ENCODE data around the gene RETREG3. TPM values are rescaled to one million over a fixed set of nuclear protein-coding genes. Genes with fewer than 3 reads are reported as not detected.
A peak's percentile ranks its signal among the peaks of the same experiment; 100 is the strongest.

Gene RETREG3
- total and polyA plus RNA-seq, 2 of the 13 experiments (the other 11 are each of a cell fraction or from before 2014, with no cell fraction given) = 47.0 to 55.8 TPM

DNA sequence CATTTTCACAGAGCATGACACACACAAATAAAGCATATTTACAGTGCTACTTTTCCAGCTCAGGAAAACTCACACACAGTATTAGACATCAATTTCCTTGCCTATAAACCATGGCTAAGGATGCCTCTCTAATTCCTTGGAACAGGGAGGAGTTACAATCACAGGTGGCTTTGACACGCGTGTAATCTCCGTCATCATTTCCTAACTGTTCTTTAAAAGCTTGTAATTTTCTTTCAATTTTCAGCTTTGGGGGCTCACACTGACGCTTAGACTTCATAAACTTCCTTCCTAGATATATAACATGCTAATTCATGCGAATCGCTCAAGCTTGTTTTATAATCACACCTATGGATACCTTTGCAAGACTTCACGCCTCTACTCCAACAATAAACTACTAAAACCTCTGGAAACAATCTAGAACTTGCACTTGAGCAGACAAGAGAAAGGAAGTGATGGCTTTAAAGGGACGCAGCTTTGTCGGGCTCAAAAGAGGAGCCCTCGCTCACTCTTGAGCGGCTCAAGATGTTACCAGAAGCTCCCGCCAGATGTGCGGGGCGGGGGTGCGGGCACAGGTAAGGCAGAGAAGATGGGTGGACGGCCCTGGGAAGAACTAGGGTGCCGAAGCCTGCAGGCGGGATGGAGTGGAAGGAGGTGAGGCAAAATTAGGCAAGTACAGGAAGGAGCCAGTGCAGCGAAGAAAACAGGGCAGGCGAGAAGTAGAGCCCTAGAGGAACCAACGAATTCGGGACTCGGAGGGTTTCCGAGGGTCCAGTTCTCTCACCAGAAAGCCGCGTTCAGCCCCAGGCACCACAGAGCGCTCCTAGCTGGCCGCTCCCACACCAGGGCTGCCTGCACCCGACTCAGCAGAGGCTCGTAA is 631 bp downstream of the RETREG3 start (continued):
- TF ChIP-seq, protein P1, sequence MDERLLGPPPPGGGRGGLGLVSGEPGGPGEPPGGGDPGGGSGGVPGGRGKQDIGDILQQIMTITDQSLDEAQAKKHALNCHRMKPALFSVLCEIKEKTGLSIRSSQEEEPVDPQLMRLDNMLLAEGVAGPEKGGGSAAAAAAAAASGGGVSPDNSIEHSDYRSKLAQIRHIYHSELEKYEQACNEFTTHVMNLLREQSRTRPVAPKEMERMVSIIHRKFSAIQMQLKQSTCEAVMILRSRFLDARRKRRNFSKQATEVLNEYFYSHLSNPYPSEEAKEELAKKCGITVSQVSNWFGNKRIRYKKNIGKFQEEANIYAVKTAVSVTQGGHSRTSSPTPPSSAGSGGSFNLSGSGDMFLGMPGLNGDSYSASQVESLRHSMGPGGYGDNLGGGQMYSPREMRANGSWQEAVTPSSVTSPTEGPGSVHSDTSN (CRISPR knock-in tag; IDR thresholded peaks at IDR 0.05) = no peak
- TF ChIP-seq, protein P2, sequence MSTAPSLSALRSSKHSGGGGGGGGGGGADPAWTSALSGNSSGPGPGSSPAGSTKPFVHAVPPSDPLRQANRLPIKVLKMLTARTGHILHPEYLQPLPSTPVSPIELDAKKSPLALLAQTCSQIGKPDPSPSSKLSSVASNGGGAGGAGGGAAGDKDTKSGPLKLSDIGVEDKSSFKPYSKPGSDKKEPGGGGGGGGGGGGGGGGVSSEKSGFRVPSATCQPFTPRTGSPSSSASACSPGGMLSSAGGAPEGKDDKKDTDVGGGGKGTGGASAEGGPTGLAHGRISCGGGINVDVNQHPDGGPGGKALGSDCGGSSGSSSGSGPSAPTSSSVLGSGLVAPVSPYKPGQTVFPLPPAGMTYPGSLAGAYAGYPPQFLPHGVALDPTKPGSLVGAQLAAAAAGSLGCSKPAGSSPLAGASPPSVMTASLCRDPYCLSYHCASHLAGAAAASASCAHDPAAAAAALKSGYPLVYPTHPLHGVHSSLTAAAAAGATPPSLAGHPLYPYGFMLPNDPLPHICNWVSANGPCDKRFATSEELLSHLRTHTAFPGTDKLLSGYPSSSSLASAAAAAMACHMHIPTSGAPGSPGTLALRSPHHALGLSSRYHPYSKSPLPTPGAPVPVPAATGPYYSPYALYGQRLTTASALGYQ (CRISPR knock-in tag; IDR thresholded peaks at IDR 0.05) = no peak
- TF ChIP-seq ZBTB38 (CRISPR knock-in tag; IDR thresholded peaks at IDR 0.05) (no peak), ZNF160 (CRISPR knock-in tag; IDR thresholded peaks at IDR 0.05) (no peak), EZH2 (conservative IDR thresholded peaks at IDR 0.05; ENCODE audit: low read depth, low read length) (no peak), ZC3H4 (CRISPR knock-in tag; IDR thresholded peaks at IDR 0.05; ENCODE audit: borderline replicate concordance) (no peak), ZNF224 (CRISPR knock-in tag; IDR thresholded peaks at IDR 0.05) (no peak), SMYD3 (CRISPR knock-in tag; IDR thresholded peaks at IDR 0.05) (0 out of 2 replicates have a peak, but pooled peaks have one; percentile 48), MZF1 (CRISPR knock-in tag; IDR thresholded peaks at IDR 0.05; ENCODE audit: borderline replicate concordance) (no peak), NR1H2 (CRISPR knock-in tag; IDR thresholded peaks at IDR 0.05; ENCODE audit: borderline replicate concordance, low read depth) (no peak), ZNF782 (CRISPR knock-in tag; IDR thresholded peaks at IDR 0.05; ENCODE audit: borderline replicate concordance) (no peak), SKI (IDR thresholded peaks at IDR 0.05; ENCODE audit: partially characterized antibody) (no peak), CAMTA2 (CRISPR knock-in tag; IDR thresholded peaks at IDR 0.05; ENCODE audit: borderline replicate concordance) (no peak), ZNF7 (CRISPR knock-in tag; IDR thresholded peaks at IDR 0.05) (no peak), ZNF367 (CRISPR knock-in tag; IDR thresholded peaks at IDR 0.05; ENCODE audit: borderline replicate concordance) (no peak), ZNF747 (CRISPR knock-in tag; IDR thresholded peaks at IDR 0.05; ENCODE audit: borderline replicate concordance) (0 out of 2 replicates have a peak, but pooled peaks have one; percentile 14), FOXJ3 (CRISPR knock-in tag; IDR thresholded peaks at IDR 0.05; ENCODE audit: borderline replicate concordance) (no peak), KMT2A (CRISPR knock-in tag; IDR thresholded peaks at IDR 0.05) (no peak)
- TF ChIP-seq, protein P3, sequence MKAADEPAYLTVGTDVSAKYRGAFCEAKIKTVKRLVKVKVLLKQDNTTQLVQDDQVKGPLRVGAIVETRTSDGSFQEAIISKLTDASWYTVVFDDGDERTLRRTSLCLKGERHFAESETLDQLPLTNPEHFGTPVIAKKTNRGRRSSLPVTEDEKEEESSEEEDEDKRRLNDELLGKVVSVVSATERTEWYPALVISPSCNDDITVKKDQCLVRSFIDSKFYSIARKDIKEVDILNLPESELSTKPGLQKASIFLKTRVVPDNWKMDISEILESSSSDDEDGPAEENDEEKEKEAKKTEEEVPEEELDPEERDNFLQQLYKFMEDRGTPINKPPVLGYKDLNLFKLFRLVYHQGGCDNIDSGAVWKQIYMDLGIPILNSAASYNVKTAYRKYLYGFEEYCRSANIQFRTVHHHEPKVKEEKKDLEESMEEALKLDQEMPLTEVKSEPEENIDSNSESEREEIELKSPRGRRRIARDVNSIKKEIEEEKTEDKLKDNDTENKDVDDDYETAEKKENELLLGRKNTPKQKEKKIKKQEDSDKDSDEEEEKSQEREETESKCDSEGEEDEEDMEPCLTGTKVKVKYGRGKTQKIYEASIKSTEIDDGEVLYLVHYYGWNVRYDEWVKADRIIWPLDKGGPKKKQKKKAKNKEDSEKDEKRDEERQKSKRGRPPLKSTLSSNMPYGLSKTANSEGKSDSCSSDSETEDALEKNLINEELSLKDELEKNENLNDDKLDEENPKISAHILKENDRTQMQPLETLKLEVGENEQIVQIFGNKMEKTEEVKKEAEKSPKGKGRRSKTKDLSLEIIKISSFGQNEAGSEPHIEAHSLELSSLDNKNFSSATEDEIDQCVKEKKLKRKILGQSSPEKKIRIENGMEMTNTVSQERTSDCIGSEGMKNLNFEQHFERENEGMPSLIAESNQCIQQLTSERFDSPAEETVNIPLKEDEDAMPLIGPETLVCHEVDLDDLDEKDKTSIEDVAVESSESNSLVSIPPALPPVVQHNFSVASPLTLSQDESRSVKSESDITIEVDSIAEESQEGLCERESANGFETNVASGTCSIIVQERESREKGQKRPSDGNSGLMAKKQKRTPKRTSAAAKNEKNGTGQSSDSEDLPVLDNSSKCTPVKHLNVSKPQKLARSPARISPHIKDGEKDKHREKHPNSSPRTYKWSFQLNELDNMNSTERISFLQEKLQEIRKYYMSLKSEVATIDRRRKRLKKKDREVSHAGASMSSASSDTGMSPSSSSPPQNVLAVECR (CRISPR knock-in tag; IDR thresholded peaks at IDR 0.05; ENCODE audit: borderline replicate concordance) = no peak; the same call in 1 of the 2 replicates
- TF ChIP-seq, protein P4, sequence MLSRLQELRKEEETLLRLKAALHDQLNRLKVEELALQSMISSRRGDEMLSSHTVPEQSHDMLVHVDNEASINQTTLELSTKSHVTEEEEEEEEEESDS (CRISPR knock-in tag; IDR thresholded peaks at IDR 0.05; ENCODE audit: borderline replicate concordance) = 0 out of 2 replicates have a peak, but pooled peaks have one; percentile 62

Data from HepG2 (cell line).